ENCODE results near the gene PIGS. TPM values are rescaled to one million over a fixed set of nuclear protein-coding genes. Genes with fewer than 3 reads are reported as not detected.

PIGS gene
- total and polyA plus RNA-seq, 4 donors, result 7.3 to 29.5 (median 13.3) TPM

DNA sequence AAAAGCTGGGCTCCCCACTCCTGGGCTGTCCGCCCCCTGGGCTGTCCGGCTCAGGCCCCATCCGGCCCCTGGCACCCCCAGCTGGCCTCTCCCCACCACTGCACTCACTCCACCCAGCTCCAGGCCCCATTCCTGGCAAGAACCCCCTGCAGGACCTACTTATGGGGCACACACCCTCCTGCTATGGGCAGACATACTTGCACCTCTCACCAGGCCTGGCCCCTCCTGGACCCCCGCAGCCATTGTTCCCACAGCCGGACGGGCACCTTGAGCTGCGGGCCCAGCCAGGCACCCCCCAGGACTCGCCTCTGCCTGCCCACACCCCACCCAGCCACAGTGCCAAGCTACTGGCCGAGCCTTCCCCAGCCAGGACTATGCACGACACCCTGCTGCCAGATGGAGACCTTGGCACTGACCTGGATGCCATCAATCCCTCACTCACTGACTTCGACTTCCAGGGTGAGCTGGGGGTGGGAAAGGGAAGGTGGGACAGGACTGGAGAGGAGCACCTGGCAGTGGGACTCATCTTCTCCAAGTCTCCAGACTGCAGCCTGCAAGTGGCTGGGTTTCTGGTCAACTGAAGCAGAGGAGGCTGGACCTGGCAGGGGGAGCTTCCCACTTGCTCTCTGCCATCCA lies 36.5 kb downstream of the PIGS start:
- no peaks in the 10 kb centered on the region for H3K27me3 ChIP-seq (ENCODE audit: control insufficient read depth in 4 of 4, insufficient read depth in 4 of 4, low read length in 3 of 4)
- H3K4me3 ChIP-seq (ENCODE audit: low read depth in 1 of 3, low read length in 3 of 3), result no peak overlapping the region
- no peak for DNase-seq (ENCODE audit: low spot score)
- no peaks in the 10 kb centered on the region for H3K4me1 ChIP-seq (ENCODE audit: control insufficient read depth in 4 of 4, insufficient read depth in 4 of 4, low read length in 3 of 4)
- no peaks in the 10 kb centered on the region for H3K9me3 ChIP-seq (ENCODE audit: control insufficient read depth in 4 of 4, low read length in 3 of 4)
- no peak overlapping the region for H3K9ac ChIP-seq (ENCODE audit: low read depth in 1 of 2, low read length in 2 of 2)
- H3K36me3 ChIP-seq (ENCODE audit: control insufficient read depth in 4 of 4, insufficient read depth in 3 of 4, low read depth in 1 of 4, low read length in 3 of 4), result no peaks in the 10 kb centered on the region
- TF ChIP-seq JUND (IDR thresholded peaks at IDR 0.05), result no peak
- TF ChIP-seq, protein P1, sequence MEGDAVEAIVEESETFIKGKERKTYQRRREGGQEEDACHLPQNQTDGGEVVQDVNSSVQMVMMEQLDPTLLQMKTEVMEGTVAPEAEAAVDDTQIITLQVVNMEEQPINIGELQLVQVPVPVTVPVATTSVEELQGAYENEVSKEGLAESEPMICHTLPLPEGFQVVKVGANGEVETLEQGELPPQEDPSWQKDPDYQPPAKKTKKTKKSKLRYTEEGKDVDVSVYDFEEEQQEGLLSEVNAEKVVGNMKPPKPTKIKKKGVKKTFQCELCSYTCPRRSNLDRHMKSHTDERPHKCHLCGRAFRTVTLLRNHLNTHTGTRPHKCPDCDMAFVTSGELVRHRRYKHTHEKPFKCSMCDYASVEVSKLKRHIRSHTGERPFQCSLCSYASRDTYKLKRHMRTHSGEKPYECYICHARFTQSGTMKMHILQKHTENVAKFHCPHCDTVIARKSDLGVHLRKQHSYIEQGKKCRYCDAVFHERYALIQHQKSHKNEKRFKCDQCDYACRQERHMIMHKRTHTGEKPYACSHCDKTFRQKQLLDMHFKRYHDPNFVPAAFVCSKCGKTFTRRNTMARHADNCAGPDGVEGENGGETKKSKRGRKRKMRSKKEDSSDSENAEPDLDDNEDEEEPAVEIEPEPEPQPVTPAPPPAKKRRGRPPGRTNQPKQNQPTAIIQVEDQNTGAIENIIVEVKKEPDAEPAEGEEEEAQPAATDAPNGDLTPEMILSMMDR (IDR thresholded peaks at IDR 0.05; ENCODE audit: low read depth, low read length, missing input control), result no peak
- TF ChIP-seq SP1 (IDR thresholded peaks at IDR 0.05), result no peak
- no peak for TF ChIP-seq FOXA2 (IDR thresholded peaks at IDR 0.05)
- TF ChIP-seq, protein P2, sequence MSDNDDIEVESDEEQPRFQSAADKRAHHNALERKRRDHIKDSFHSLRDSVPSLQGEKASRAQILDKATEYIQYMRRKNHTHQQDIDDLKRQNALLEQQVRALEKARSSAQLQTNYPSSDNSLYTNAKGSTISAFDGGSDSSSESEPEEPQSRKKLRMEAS (IDR thresholded peaks at IDR 0.05), result no peak
- no peak overlapping the region for H3K27ac ChIP-seq (ENCODE audit: low read depth in 1 of 2, low read length in 2 of 2)
- WGBS, result 93% methylated on average over 11 of the region's 11 CpGs

DNA sequence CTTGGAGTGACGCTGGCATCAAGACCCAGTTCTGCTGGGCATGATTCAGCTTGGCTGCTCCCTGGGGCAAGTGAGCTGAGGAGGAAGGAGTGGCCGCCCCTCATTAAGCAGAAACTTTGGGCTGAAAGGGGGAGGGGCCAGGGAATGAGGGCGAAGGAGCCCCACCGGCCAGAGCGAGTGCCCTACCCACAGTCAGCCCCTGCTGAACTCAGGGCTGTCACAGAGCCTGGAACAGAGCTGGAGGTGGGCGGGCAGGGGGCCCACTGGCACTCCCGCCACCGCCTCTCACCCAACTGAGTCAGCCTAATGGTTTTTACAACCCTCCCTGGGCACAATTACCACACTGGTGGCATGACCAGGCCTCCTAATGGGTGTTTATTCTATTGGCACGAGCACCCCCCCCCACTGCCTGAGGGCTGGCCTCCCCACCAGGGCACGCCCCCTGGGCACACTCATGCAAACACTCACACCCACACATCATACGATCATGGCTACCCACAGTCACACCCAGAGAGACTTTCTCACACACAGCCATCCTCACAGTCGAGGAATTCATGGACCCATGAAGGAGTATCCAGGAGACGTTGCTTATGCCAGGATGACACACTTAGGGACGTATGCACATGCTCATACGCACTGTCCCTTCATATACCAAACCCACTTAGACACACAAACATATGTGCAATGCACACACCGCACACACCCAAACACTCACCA lies 38.1 kb downstream of the PIGS start:
- Histone ChIP-seq H3K27me3 (ENCODE audit: control insufficient read depth in 4 of 4, insufficient read depth in 4 of 4, low read length in 3 of 4) (no peaks in the 10 kb centered on the region), H3K9ac (ENCODE audit: low read depth in 1 of 2, low read length in 2 of 2) (no peak overlapping the region), H3K9me3 (ENCODE audit: control insufficient read depth in 4 of 4, low read length in 3 of 4) (no peaks in the 10 kb centered on the region), H3K4me1 (ENCODE audit: control insufficient read depth in 4 of 4, insufficient read depth in 4 of 4, low read length in 3 of 4) (no peaks in the 10 kb centered on the region), H3K36me3 (ENCODE audit: control insufficient read depth in 4 of 4, insufficient read depth in 3 of 4, low read depth in 1 of 4, low read length in 3 of 4) (no peaks in the 10 kb centered on the region), H3K27ac (ENCODE audit: low read depth in 1 of 2, low read length in 2 of 2) (no peak overlapping the region), H3K4me3 (ENCODE audit: low read depth in 1 of 3, low read length in 3 of 3) (no peak overlapping the region)
- TF ChIP-seq, protein P3, sequence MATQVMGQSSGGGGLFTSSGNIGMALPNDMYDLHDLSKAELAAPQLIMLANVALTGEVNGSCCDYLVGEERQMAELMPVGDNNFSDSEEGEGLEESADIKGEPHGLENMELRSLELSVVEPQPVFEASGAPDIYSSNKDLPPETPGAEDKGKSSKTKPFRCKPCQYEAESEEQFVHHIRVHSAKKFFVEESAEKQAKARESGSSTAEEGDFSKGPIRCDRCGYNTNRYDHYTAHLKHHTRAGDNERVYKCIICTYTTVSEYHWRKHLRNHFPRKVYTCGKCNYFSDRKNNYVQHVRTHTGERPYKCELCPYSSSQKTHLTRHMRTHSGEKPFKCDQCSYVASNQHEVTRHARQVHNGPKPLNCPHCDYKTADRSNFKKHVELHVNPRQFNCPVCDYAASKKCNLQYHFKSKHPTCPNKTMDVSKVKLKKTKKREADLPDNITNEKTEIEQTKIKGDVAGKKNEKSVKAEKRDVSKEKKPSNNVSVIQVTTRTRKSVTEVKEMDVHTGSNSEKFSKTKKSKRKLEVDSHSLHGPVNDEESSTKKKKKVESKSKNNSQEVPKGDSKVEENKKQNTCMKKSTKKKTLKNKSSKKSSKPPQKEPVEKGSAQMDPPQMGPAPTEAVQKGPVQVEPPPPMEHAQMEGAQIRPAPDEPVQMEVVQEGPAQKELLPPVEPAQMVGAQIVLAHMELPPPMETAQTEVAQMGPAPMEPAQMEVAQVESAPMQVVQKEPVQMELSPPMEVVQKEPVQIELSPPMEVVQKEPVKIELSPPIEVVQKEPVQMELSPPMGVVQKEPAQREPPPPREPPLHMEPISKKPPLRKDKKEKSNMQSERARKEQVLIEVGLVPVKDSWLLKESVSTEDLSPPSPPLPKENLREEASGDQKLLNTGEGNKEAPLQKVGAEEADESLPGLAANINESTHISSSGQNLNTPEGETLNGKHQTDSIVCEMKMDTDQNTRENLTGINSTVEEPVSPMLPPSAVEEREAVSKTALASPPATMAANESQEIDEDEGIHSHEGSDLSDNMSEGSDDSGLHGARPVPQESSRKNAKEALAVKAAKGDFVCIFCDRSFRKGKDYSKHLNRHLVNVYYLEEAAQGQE (IDR thresholded peaks at IDR 0.05), result no peak
- TF ChIP-seq NR2F2 (IDR thresholded peaks at IDR 0.05) (no peak), TAF1 (conservative IDR thresholded peaks at IDR 0.05) (no peak), HNF4G (IDR thresholded peaks at IDR 0.05) (no peak), JUND (IDR thresholded peaks at IDR 0.05) (no peak), RAD21 (IDR thresholded peaks at IDR 0.05) (no peak), RXRA (IDR thresholded peaks at IDR 0.05) (no peak), HNF4A (conservative IDR thresholded peaks at IDR 0.05) (no peak), SP1 (IDR thresholded peaks at IDR 0.05) (no peak), YY1 (IDR thresholded peaks at IDR 0.05) (no peak), GABPA (IDR thresholded peaks at IDR 0.05 in 1 of 2, conservative IDR thresholded peaks at IDR 0.05 in 1 of 2) (no peak), FOXA1 (IDR thresholded peaks at IDR 0.05) (no peak)
- TF ChIP-seq, protein P4, sequence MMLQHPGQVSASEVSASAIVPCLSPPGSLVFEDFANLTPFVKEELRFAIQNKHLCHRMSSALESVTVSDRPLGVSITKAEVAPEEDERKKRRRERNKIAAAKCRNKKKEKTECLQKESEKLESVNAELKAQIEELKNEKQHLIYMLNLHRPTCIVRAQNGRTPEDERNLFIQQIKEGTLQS (IDR thresholded peaks at IDR 0.05), result no peak
- TF ChIP-seq, protein P1 (IDR thresholded peaks at IDR 0.05; ENCODE audit: low read depth, low read length, missing input control), result no peak
- TF ChIP-seq, protein P2 (IDR thresholded peaks at IDR 0.05), result no peak
- 87% methylated on average over 16 of the region's 16 CpGs for WGBS
- DNase-seq (ENCODE audit: low spot score), result no peak
